Mesenchymal stem cell (in vitro differentiated cells and primary cell): ENCODE results near the gene KYNU.

Source experiments
- DNase-seq: peaks from one replicate; pipeline ENCODE4 v3.0.0-alpha.2; 2013
- H2AFZ ChIP-seq: one replicate; pipeline ENCODE4 v1.6.1; 2013; ENCODE audit warnings: low read depth, mild to moderate bottlenecking, control low read depth, inconsistent platforms, low read length, moderate library complexity
- H2AK5ac ChIP-seq: 2 replicates; pipeline ENCODE4 v1.6.1; 2013; ENCODE audit warnings: low read length, moderate library complexity, mild to moderate bottlenecking, inconsistent platforms; ENCODE audit not compliant: severe bottlenecking
- H2BK120ac ChIP-seq: one replicate; pipeline ENCODE4 v1.6.1; 2013; ENCODE audit warnings: low read depth, mild to moderate bottlenecking, inconsistent platforms, low read length, moderate library complexity
- H2BK12ac ChIP-seq, 2 experiments: one replicate each; pipeline ENCODE4 v1.6.1; 2013; ENCODE audit warnings: inconsistent platforms in 2 of 2, low read length in 2 of 2, mild to moderate bottlenecking in 2 of 2, moderate library complexity in 2 of 2, control low read depth in 1 of 2
- H2BK15ac ChIP-seq: one replicate; pipeline ENCODE4 v1.6.1; 2013; ENCODE audit warnings: mild to moderate bottlenecking, low read depth, inconsistent platforms; ENCODE audit not compliant: poor library complexity, severe bottlenecking
- H2BK5ac ChIP-seq: 2 replicates; pipeline ENCODE4 v1.6.1; 2013; ENCODE audit warnings: low read depth, mild to moderate bottlenecking, low read length, control low read depth, inconsistent platforms; ENCODE audit not compliant: poor library complexity, severe bottlenecking
- H3K14ac ChIP-seq, 2 experiments: one replicate each; pipeline ENCODE4 v1.6.1; 2013; ENCODE audit warnings: inconsistent platforms in 2 of 2, low read length in 2 of 2, control low read depth in 1 of 2, mild to moderate bottlenecking in 1 of 2, moderate library complexity in 1 of 2
- H3K18ac ChIP-seq, 2 experiments: one replicate each; pipeline ENCODE4 v1.6.1; 2013; ENCODE audit warnings: inconsistent platforms in 2 of 2, low read length in 2 of 2, control low read depth in 1 of 2, low read depth in 1 of 2, mild to moderate bottlenecking in 1 of 2
- H3K23ac ChIP-seq, 2 experiments: one replicate each; pipeline ENCODE4 v1.6.1; 2013; ENCODE audit warnings: inconsistent platforms in 2 of 2, low read length in 2 of 2, mild to moderate bottlenecking in 2 of 2, moderate library complexity in 2 of 2, control low read depth in 1 of 2
- H3K27ac ChIP-seq: 2 replicates; pipeline ENCODE4 v1.5.1; 2013; ENCODE audit warnings: mild to moderate bottlenecking, moderate library complexity, low read length, control low read depth, inconsistent platforms; ENCODE audit not compliant: poor library complexity, severe bottlenecking
- H3K27me3 ChIP-seq, 2 experiments: 2 replicates each; pipeline versions ENCODE4 v1.6.1 to v1.7.0; 2013; ENCODE audit warnings: low read length in 2 of 2, mild to moderate bottlenecking in 2 of 2, moderate library complexity in 2 of 2, control low read depth in 1 of 2, inconsistent platforms in 1 of 2; ENCODE audit not compliant: control insufficient read depth in 1 of 2, insufficient read depth in 1 of 2
- H3K36me3 ChIP-seq, 2 experiments: 2 replicates each; pipeline versions ENCODE4 v1.6.1 to v1.7.0; 2013; ENCODE audit warnings: low read length in 2 of 2, control low read depth in 1 of 2, inconsistent platforms in 1 of 2, low read depth in 1 of 2, mild to moderate bottlenecking in 1 of 2; ENCODE audit not compliant: insufficient read depth in 2 of 2, control insufficient read depth in 1 of 2
- H3K4ac ChIP-seq, 2 experiments: one replicate each; pipeline ENCODE4 v1.6.1; 2013; ENCODE audit warnings: inconsistent platforms in 2 of 2, low read length in 2 of 2, mild to moderate bottlenecking in 2 of 2, moderate library complexity in 2 of 2, control low read depth in 1 of 2, low read depth in 1 of 2
- H3K4me1 ChIP-seq: 2 replicates; pipeline ENCODE4 v1.6.1; 2013; ENCODE audit warnings: low read depth, low read length, control low read depth; ENCODE audit not compliant: control insufficient read depth, insufficient read depth
- H3K4me2 ChIP-seq: 2 replicates; pipeline ENCODE4 v1.6.1; 2013; ENCODE audit warnings: low read length, mild to moderate bottlenecking, inconsistent platforms; ENCODE audit not compliant: poor library complexity, severe bottlenecking
- H3K4me3 ChIP-seq, 2 experiments: 2 replicates each; pipeline versions ENCODE4 v1.5.1 to v1.7.0; 2013; ENCODE audit warnings: low read length in 2 of 2, mild to moderate bottlenecking in 2 of 2, control low read depth in 1 of 2, low read depth in 1 of 2; ENCODE audit not compliant: insufficient read depth in 1 of 2
- H3K79me1 ChIP-seq: replicated peaks from 2 replicates; pipeline ENCODE4 v1.6.1; 2013; ENCODE audit warnings: mild to moderate bottlenecking, control low read depth, low read length, inconsistent platforms; ENCODE audit not compliant: poor library complexity, severe bottlenecking
- H3K9ac ChIP-seq: 2 replicates; pipeline ENCODE4 v1.7.0; 2013; ENCODE audit warnings: mild to moderate bottlenecking, low read length, moderate library complexity
- H3K9me3 ChIP-seq: 2 replicates; pipeline ENCODE4 v1.7.0; 2013; ENCODE audit warnings: mild to moderate bottlenecking, low read length; ENCODE audit not compliant: control insufficient read depth
- H4K8ac ChIP-seq: one replicate; pipeline ENCODE4 v1.6.1; 2013; ENCODE audit warnings: inconsistent platforms, mild to moderate bottlenecking, low read length, moderate library complexity
- H4K91ac ChIP-seq: one replicate; pipeline ENCODE4 v1.6.1; 2013; ENCODE audit warnings: mild to moderate bottlenecking, low read length, inconsistent platforms
- WGBS: methylation state at CpG from one replicate; pipeline ENCODE4 v1.1.7; 2013; ENCODE audit warnings: mixed read lengths; 5-methylcytosine and 5-hydroxymethylcytosine counted together

Gene KYNU

DNA sequence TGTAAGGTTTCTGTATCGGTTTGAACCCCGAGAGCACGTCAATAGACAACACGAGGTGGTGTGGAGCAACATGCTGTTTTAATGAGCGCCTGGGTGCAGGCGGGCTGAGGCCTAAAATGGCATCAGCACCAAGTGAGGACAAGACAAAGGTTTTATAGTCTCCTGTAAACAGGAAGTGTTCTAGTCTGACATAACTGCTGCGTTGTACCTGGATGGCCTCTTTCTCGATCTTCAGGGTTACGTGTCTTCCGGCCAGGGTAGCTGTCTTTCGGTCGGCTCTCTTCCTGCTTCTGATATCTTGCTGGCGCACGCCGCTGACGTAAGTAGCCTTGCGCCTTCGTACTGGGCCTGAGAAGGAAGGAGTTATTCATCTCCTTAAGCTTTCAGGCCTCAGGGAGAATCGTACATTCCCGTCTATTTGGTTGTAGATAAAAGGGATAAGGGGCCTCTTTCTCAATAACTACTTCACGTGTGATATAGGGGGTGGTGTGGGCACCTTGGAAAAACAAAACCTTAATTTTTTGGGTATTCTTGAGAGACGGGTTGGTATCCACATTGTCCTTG, 53.5 kb downstream of the KYNU start:
- Histone ChIP-seq H2AK5ac (no peak overlapping the region), H4K91ac (no peak overlapping the region), H3K18ac (no peak overlapping the region), H3K14ac (no peak overlapping the region), H3K9me3 (no peaks in the 10 kb centered on the region), H3K36me3 (no peaks in the 10 kb centered on the region), H3K9ac (no peak overlapping the region), H3K4me1 (no peaks in the 10 kb centered on the region), H2BK15ac (no peak overlapping the region), H3K4me3 (no peak overlapping the region), H2BK5ac (no peak overlapping the region), H2AFZ (no peak overlapping the region), H3K23ac (no peak overlapping the region), H3K27ac (no peak overlapping the region), H3K27me3 (no peaks in the 10 kb centered on the region), H2BK12ac (no peak overlapping the region), H4K8ac (no peak overlapping the region), H3K79me1 (no peaks in the 10 kb centered on the region), H2BK120ac (no peak overlapping the region), H3K4me2 (no peak overlapping the region), H3K4ac (no peak overlapping the region)
- no peak for DNase-seq
- WGBS: 97% methylated on average over 22 of the region's 22 CpGs

DNA sequence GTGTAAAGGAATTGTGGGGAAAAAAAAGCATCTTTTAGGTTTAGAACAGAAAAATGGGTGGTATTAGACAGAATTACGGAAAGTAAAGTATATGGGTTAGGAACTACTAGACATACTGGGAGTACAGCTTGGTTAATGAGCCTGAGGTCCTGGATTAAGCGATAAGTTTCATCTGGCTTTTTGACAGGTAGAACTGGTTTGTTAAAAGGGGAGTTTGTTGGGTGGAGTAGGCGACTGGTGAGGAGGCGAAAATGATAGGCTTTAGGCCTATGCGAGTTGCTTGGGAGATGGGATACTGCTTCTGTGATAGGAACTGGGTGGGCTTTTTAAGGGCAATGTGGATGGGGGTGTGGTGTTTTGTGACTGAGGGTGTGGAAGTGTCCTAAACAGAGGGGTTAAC, 56.5 kb downstream of the KYNU start:
- no peak overlapping the region for H3K4me3 ChIP-seq
- H3K14ac ChIP-seq: no peak overlapping the region
- no peaks in the 10 kb centered on the region for H3K27me3 ChIP-seq
- no peak overlapping the region for H3K4ac ChIP-seq
- no peak overlapping the region for H4K91ac ChIP-seq
- no peak overlapping the region for H3K4me2 ChIP-seq
- H2BK5ac ChIP-seq: no peak overlapping the region
- H3K18ac ChIP-seq: no peak overlapping the region
- no peaks in the 10 kb centered on the region for H3K79me1 ChIP-seq
- no peak overlapping the region for H4K8ac ChIP-seq
- no peaks in the 10 kb centered on the region for H3K36me3 ChIP-seq
- no peak overlapping the region for H2BK12ac ChIP-seq
- H3K9me3 ChIP-seq: no peaks in the 10 kb centered on the region
- H3K4me1 ChIP-seq: no peaks in the 10 kb centered on the region
- no peak overlapping the region for H3K27ac ChIP-seq
- H3K23ac ChIP-seq: no peak overlapping the region
- H2AFZ ChIP-seq: no peak overlapping the region
- no peak overlapping the region for H2AK5ac ChIP-seq
- 96% methylated on average over 5 of the region's 5 CpGs for WGBS
- DNase-seq: no peak
- H3K9ac ChIP-seq: no peak overlapping the region
- no peak overlapping the region for H2BK15ac ChIP-seq
- no peak overlapping the region for H2BK120ac ChIP-seq

DNA sequence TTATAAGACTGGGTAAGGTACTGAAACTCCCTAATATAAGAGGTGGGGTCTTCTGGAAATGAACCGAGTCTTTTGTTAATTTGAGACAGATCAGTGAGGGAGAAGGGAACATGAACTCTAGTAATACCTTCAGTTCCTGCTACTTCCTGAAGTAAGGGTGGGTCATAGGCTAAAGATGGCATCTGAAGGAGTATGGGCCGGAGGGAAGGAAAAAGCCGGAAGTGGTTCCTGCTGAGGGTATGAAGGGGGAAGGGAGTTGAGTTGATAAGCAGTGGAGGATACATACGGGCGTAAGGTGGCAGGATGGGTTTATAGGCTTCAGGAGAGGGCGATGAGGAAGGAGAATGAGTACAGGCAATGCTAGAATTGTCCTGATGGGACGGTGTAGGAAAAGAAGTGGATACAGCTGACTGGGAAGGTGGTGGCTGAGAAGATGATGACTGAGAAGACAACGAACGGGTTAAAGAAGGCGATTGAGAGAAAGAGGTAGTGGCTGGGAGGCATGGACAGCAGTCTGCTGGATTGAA, 58.2 kb downstream of the KYNU start:
- Histone ChIP-seq H3K4ac (no peak overlapping the region), H3K4me3 (no peak overlapping the region), H2BK15ac (no peak overlapping the region), H3K9ac (no peak overlapping the region), H3K9me3 (no peaks in the 10 kb centered on the region), H2AFZ (no peak overlapping the region), H2BK5ac (no peak overlapping the region), H4K91ac (no peak overlapping the region), H2BK120ac (no peak overlapping the region), H3K18ac (no peak overlapping the region), H3K27ac (no peak overlapping the region), H4K8ac (no peak overlapping the region), H3K27me3 (no peaks in the 10 kb centered on the region), H2AK5ac (no peak overlapping the region), H3K4me1 (no peaks in the 10 kb centered on the region), H3K79me1 (no peaks in the 10 kb centered on the region), H2BK12ac (no peak overlapping the region), H3K36me3 (no peaks in the 10 kb centered on the region), H3K14ac (no peak overlapping the region), H3K23ac (no peak overlapping the region), H3K4me2 (no peak overlapping the region)
- WGBS: 95% methylated on average over 10 of the region's 10 CpGs
- no peak for DNase-seq

DNA sequence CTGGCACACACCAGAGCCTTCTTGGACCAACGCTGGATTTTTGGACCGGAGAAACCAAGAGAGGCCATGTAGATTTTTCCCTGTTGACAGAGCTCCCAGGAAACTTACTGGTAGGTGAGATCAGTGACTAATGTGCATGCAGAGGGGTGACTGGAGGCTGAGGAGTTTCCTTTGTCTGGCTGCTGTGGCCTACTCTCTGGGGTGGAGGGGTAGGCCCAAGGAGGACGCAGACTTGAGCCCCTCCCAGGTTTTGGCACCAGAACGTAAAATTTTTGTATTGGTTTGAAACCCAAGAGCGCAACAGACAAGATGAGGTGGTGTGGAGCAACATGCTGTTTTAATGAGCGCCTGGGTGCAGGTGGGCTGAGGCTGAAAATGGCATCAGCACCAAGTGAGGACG, 59.2 kb downstream of the KYNU start:
- WGBS: 92% methylated on average over 7 of the region's 7 CpGs
- Histone ChIP-seq H3K27me3 (no peaks in the 10 kb centered on the region), H3K4me1 (no peaks in the 10 kb centered on the region), H3K23ac (no peak overlapping the region), H4K91ac (no peak overlapping the region), H2BK12ac (no peak overlapping the region), H3K4ac (no peak overlapping the region), H4K8ac (no peak overlapping the region), H2BK15ac (no peak overlapping the region), H3K4me2 (no peak overlapping the region), H2BK5ac (no peak overlapping the region), H3K4me3 (no peak overlapping the region), H2BK120ac (no peak overlapping the region), H3K79me1 (no peaks in the 10 kb centered on the region), H3K18ac (no peak overlapping the region), H2AK5ac (no peak overlapping the region), H3K36me3 (no peaks in the 10 kb centered on the region), H3K9me3 (no peaks in the 10 kb centered on the region), H3K27ac (no peak overlapping the region), H2AFZ (no peak overlapping the region), H3K9ac (no peak overlapping the region), H3K14ac (no peak overlapping the region)
- no peak for DNase-seq
